Measurements from ENCODE around the gene ANKRD9.

- no peak for TF ChIP-seq ZNF660 (CRISPR knock-in tag; IDR thresholded peaks at IDR 0.05; ENCODE audit: borderline replicate concordance, low read depth)
- TF ChIP-seq ZBTB3 (CRISPR knock-in tag; IDR thresholded peaks at IDR 0.05; ENCODE audit: borderline replicate concordance, low read depth) = no peak
- no peak for TF ChIP-seq MXI1 (IDR thresholded peaks at IDR 0.05; ENCODE audit: borderline replicate concordance, low read depth, low read length)
- TF ChIP-seq ZBTB7A (CRISPR knock-in tag; IDR thresholded peaks at IDR 0.05) = no peak
- TF ChIP-seq ZZZ3 (CRISPR knock-in tag; IDR thresholded peaks at IDR 0.05; ENCODE audit: borderline replicate concordance) = no peak
- no peak for TF ChIP-seq CTCF (CRISPR knock-in tag; IDR thresholded peaks at IDR 0.05)
- no peak for TF ChIP-seq ARNTL (CRISPR knock-in tag; IDR thresholded peaks at IDR 0.05)
Observed at GRCh38 chr14:102492531-102492910, 17.1 kb downstream of the ANKRD9 start.
